HEK293T (cell line): Measurements from ENCODE around the gene IFNAR1.

ENCODE experiments used
- BHLHE40 ChIP-seq: fragments of 450-650 bp; IDR thresholded peaks from 2 replicates; pipeline ENCODE4 v1.6.1; 2016; ENCODE audit warnings: mild to moderate bottlenecking, moderate library complexity, borderline replicate concordance
- L3MBTL2 ChIP-seq: fragments of 450-650 bp; conservative IDR thresholded peaks from 2 replicates; pipeline ENCODE4 v1.6.1; 2016; ENCODE audit warnings: mild to moderate bottlenecking
- NFRKB ChIP-seq: fragments of 450-650 bp; IDR thresholded peaks from 2 replicates; pipeline ENCODE4 v1.6.1; 2016; ENCODE audit warnings: mild to moderate bottlenecking, moderate library complexity
- SP1 ChIP-seq: fragments of 450-650 bp; IDR thresholded peaks from 2 replicates; pipeline ENCODE4 v1.6.1; 2017
- SUZ12 ChIP-seq: fragments of 450-650 bp; IDR thresholded peaks from 2 replicates; pipeline ENCODE4 v1.6.1; 2016; ENCODE audit warnings: mild to moderate bottlenecking

GRCh38 chr21:33305344-33305671 is 19.5 kb upstream of the IFNAR1 start:
- no peak for TF ChIP-seq SP1
- no peak for TF ChIP-seq SUZ12
- TF ChIP-seq NFRKB: no peak
- TF ChIP-seq L3MBTL2: no peak
- TF ChIP-seq BHLHE40: no peak
